Measurements from ENCODE around the gene RIPK1.
"Not testable (repeated sequence)": the region's sequence is repeated elsewhere in the genome, so short reads cannot be mapped to it uniquely, and the experiment has no call there.

Gene RIPK1

GRCh38 chr6:3137057-3137777 lies 68.9 kb downstream of the RIPK1 start:
- FAIRE-seq, result no peak

DNA sequence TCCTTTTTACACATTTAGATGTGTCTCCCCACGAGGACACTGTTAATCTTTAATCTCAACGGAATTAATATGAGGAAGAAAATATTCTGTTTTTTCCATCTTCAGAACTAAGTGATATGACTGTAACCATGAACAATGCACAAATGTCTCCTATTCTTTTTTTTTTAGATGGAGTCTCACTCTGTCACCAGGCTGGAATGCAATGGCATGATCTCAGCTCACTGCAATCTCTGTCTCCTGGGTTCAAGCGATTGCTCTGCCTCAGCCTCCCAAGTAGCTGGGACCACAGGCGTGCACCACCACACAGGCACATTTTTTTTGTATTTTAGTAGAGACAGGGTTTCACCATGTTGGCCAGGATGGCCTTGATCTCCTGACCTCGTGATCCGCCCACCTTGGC lies 69.6 kb downstream of the RIPK1 start:
- not testable (repeated sequence) for FAIRE-seq

- no peak for FAIRE-seq
Observed at GRCh38 chr6:3138341-3138740, 70.0 kb downstream of the RIPK1 start.

- FAIRE-seq, result no peak
Observed at GRCh38 chr6:3139090-3139903, 71.0 kb downstream of the RIPK1 start.

DNA sequence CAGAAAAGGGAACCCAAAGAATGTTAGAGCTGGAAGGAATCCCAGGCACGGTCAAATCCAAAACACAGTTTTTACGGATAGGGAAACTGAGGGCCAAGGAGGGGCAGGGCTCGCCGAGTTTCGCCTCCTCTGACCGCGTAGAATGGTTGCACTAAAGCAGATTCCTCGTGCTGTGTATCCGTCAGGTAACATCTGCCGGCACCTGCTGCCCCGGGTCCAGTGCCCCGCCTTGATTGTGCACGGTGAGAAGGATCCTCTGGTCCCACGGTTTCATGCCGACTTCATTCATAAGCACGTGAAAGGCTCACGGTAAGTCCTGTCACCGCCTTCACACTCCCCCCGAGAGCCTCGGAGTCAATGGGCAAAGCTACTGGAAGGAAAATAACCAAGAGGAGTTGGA lies 71.9 kb downstream of the RIPK1 start:
- FAIRE-seq, result no peak

DNA sequence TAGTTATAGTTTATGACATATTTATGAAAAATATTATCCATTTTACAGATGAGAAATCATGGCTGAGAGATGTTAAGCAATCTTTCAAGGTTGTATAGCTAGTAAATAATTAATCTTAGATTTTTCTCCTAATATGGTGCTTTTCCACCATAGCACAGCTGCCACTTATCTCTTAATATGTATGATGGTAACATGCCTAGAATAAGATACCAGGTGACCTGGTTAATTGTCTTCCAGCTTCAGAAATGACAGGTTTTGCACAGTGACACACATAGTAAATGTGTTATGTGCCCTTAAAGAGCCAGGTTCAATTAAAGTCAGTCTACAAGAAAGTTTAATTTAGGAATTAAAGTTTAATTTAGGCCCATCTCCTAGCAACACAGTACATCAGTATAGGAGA lies 74.2 kb downstream of the RIPK1 start:
- FAIRE-seq, result no peak

DNA sequence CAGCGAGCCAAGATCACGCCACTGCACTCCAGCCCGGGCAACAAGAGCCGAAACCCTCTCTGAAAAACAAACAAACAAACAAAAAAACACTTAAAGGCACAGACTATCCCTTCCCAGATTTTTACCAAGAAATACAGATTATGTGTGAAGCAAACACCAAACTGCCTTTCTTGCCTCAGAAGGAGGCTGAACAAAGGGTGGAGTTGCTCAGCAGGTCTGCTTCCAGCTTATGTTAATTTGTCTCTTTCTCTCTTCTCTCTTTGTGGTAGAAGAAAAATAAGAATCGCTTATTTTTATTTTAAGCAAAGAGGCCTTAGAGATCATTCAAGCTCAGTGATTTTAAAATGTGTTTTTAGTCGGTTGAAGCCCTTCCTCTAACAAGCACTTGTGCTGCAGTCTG lies 74.9 kb downstream of the RIPK1 start:
- FAIRE-seq, result no peak

- FAIRE-seq, result no peak
Observed at GRCh38 chr6:3144571-3144970, 76.3 kb downstream of the RIPK1 start.

DNA sequence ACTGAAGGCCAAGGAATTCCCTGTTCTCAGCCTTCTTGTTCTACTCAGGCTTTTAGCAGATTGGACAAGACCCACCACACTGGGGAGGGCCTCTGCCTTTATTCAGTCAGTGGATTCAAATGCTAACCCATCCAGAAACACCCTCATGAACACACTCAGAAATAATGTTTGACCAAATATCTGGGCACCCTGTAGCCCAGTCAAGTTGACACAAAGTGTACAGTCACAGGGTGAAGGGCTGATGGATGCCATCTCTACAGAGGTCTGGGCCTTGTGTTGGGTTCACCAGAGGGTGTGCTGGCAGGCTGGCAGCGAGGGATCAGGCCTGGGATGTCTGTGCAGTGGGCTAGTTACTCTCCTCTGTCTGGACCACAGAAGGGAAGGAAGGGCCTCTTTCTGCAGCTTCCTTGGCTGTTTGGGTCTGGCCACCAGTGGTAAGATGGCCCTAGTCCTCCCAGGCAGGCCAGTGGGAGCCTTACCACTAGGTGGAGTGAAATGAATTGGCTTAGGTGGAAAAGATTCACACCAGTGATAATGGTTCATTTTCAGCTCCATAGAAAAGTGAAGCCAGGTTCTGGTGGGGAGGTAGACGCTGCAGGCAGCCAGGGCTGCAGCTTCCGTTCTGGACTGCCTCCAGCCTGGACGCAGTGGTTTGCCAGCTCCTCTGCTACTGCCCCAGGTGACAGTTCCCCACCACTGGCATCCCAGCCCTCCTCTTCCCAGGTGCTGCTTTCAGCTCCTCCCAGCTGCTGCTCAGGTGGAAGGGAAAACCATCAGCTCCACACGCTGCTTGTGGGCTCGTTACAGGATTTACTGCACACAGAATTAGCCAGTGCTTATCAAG lies 79.8 kb downstream of the RIPK1 start:
- no peak for FAIRE-seq

- FAIRE-seq, result no peak
Observed at GRCh38 chr6:3151691-3152090, 83.4 kb downstream of the RIPK1 start.

DNA sequence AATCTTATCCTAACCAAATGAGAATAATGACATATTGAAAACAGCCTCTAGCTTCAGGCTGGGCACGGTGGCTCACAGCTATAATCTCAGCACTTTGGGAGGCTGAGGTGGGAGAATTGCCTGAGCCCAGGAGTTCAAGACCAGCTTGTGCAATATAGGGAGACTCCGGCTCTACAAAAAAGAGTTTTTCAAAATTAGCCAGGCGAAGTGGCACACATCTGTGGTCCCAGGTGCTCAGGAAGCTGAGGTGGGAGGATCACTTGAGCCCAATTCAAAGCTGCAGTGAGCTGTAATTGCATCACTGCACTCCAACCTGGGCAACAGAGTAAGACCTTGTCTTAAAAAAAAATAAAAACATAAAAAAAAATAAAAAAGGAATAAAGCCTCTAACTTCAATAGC lies 84.4 kb downstream of the RIPK1 start:
- FAIRE-seq, result no peak

DNA sequence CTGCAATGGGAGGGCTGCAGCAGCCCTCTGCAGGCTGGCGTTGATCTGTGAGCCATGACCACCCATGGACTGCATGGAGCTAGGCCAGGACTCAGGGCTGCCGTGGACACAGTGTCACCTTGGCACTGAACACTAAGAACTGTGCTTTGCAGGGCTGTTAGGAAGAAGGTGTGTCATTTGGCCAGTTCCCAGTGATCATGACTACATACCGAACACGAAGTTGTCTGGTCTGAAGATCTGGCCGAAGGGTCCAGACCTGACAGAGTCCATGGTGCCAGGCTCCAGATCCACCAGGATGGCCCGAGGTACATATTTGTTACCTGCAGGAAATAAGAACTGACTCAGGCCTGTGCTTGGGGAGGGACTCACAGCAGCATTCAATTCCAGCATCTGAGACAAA lies 87.1 kb downstream of the RIPK1 start:
- not testable (repeated sequence) for FAIRE-seq

- not testable (repeated sequence) for FAIRE-seq
Observed at GRCh38 chr6:3156184-3157130, 88.2 kb downstream of the RIPK1 start.

GRCh38 chr6:3157131-3157933 lies 89.0 kb downstream of the RIPK1 start, which contains the start of gene TUBB2A:
TSS of gene TUBB2A (minus strand) at chr6:3157544. CDS start at chr6:3157463, 81 bp downstream.
- no peak for FAIRE-seq

DNA sequence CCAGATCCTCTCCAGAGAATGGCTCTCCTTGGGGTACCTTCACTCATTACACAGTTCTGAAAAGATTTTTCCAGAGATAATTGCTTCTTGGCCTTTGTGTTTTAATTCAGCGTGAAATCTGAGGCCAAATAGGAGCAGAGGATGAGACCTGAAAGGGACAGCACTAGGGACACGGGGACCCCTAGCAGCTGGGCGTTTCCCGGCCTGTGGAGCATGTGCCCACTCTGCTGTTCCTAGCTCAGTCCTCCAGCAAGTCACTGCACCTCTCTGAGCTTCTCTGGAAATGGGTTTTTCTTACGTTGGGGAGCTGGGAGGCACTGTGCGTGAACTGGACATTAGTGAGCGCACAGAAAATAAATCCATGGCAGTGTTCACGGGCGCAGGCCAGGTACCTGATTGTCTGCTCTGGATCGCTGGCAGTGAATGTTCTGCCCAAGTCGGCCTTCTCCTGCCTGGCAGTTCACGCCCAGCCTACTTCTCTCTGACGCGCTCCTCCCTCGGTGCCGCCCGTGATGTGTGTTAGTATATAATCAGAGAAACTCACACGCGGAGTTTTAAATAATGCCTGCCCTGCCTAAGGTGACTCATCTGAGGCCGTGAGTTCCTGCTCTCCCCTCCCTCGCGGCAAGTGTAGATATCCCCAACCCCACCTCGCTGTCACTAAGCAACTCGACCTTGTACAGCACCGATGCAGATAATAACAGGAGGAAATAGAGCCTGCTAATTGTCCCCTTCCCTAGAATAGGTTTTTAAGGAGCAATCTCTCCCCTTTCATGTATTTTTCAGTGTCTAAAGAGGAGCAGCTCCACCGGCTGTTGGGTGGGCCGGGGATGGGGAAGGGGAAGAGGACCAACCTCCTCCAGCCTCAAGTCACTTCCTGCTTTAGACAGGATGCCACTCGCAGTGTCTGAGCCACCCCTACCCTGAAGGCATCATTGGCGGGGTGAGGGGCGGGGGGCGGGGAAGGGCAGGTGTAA lies 91.8 kb downstream of the RIPK1 start:
- no peak for FAIRE-seq

GRCh38 chr6:3162067-3162497 lies 93.8 kb downstream of the RIPK1 start:
- no peak for FAIRE-seq

DNA sequence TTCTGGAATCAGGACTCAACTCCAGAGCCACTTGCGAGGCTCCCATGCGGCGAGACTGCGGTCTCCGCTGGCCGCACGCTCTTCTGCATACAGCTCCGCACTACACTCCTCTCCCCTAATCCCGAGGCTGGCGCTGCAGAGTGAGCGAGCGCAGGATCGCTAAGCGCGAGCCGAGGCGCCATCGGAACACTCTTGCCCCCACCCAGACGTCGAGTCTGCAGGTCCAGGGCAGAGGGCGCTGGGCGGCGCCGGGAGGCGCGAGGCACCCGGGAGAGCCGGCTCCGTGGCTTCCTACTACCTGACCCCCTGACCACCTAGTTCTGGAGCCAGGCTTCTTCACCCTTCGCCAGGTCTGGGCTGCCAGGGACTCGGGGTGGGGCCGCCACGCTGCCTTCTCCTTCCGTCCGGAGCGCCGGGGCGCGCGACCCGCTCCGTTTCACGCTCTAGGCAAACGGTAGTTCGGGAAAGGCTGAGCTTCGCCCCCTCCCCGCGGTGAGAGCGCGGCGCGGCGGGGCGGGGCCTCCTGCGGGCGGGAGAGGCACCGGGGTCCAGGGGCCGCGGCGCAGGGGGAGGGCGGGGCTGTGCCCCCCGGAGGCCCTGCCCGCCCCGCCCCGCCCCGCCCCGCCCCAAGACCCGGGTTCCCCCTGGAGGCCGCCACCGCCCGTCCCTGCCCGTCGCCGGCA lies 94.4 kb downstream of the RIPK1 start:
- FAIRE-seq, result no peak

- no peak for FAIRE-seq
Observed at GRCh38 chr6:3163248-3163594, 94.9 kb downstream of the RIPK1 start.

DNA sequence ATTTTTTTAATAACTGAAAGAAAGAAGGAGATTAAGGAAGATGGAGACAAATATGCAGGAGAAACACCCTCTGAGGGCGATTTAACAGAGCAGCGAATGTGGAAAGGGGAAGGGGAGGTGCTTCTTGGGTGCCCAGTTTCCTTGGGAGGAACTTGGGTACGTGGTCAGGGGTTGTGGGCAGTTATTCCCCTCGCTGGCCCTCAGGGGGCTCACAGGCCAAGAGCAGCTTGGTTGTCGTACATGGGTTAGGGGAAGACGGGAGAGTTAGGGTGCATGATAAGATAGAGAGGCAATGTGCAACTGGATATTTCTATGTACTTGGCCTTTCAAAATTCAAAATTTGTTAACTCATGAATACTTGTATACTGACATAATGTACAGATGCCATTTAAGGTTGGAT lies 96.1 kb downstream of the RIPK1 start:
- no peak for FAIRE-seq
